GM19240 (cell line): Measurements from ENCODE around the gene RPL10A.
"Not testable (repeated sequence)": the region's sequence is repeated elsewhere in the genome, so short reads cannot be mapped to it uniquely, and the experiment has no call there.

ENCODE experiments used
- DNase-seq: peaks from one replicate; pipeline ENCODE4 v3.0.0; 2011; ENCODE audit warnings: low spot score; ENCODE audit not compliant: insufficient read length

RPL10A gene

DNA sequence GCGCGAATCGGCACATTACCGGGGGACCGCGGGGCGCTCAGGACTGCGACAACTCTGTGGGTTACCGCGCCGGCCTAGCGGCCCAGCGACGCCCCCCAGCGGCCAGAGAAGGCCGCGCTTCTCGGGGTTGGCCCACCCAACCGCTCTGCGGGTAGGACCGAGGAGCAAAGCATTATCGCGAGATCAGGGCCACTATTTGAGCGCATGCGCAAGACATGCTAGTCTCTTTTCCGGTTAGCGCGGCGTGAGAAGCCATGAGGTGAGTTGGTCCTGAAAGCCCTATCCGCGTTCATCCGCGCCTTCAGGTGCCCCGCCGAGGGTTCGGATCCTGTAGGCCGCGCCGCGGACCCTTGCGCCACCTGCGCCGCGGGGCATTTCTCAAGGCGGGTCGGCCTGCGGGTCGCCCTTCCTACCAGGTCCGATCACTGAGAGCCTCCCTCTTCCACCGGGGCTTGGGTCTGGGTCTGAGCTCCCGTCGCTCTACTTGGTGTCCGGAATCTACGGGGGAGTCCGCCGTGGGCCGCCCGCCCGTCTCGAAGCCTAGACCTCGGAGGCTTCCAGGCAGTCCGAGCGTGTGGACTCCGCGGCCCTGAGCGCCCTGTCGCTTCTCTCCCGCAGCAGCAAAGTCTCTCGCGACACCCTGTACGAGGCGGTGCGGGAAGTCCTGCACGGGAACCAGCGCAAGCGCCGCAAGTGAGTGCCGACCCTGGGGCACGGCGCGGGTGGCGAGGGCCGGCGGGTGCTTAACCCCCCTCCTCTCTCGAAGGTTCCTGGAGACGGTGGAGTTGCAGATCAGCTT, at the start of gene RPL10A:
TSS of gene RPL10A (plus strand) at position 221 of the 799 bp plus-strand sequence. CDS start at position 255, 34 bp downstream.
- peak; percentile 90 for DNase-seq

DNA sequence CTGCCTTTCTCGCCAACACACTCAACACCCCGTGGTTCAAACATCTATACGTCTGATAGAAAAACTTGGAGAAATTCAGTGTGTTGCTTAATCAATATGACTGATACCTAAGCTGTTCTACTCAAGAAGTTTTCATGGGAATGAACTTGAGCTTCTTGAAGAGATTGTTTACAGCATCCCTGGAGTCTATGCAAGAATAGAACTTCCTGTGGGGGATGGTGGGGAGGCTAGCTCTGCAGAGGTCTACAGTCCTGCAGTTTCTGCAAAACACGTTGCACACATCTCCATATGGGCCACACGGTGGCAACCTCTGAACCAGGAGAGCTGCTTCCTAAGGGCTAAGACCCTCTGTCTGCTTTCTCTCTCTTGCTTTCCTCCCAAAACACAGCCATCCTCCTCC, 48.8 kb upstream of the RPL10A start:
- no peak for DNase-seq

DNA sequence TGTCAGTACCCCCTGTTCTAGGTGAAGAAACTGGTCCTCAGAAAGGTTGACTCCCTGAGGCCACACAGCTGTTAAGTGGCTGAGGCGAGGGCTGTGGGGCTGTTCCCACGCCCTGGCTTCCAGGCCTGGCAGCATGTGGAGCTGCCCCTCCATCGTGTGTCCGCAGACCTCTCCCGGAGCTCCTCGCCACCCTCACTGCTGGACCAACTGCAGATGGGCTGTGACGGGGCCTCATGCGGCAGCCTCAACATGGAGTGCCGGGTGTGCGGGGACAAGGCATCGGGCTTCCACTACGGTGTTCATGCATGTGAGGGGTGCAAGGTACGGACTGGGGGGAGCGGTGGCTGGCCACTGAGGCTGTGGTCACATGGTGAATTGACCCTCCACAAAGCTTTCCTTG, 48.2 kb upstream of the RPL10A start:
- DNase-seq, result no peak

DNA sequence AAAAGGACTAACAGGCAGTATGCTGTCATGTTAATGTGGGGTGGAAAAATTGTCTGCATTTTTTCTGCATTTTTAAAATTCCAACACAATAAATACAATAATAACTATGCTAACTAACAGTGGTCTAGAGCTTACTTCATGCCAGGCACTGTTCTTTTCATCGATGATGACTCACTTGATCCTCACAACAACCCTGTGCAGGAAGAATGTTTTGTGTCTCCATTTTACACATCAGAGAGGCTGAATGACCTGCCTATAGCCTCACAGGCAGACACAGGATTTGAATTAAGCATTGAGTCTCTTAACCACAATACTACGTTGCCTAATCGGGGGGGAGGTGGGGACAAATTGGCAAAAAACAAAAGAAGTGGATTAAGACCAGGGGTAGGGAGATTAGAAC, 42.9 kb upstream of the RPL10A start:
- no peak for DNase-seq

DNA sequence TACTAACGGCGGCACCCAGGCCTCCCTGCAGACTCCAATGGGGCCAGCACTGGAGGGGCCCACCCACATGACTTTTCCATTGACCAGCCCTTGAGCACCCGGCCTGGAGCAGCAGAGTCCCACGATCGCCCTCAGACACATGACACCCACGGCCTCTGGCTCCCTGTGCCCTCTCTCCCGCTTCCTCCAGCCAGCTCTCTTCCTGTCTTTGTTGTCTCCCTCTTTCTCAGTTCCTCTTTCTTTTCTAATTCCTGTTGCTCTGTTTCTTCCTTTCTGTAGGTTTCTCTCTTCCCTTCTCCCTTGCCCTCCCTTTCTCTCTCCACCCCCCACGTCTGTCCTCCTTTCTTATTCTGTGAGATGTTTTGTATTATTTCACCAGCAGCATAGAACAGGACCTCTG, 42.1 kb upstream of the RPL10A start:
- DNase-seq, result no peak

DNA sequence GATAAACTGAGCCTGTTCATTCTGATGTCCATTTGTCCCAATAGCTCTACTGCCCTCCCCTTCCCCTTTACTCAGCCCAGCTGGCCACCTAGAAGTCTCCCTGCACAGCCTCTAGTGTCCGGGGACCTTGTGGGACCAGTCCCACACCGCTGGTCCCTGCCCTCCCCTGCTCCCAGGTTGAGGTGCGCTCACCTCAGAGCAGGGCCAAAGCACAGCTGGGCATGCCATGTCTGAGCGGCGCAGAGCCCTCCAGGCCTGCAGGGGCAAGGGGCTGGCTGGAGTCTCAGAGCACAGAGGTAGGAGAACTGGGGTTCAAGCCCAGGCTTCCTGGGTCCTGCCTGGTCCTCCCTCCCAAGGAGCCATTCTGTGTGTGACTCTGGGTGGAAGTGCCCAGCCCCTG, 40.8 kb upstream of the RPL10A start:
- no peak for DNase-seq

DNA sequence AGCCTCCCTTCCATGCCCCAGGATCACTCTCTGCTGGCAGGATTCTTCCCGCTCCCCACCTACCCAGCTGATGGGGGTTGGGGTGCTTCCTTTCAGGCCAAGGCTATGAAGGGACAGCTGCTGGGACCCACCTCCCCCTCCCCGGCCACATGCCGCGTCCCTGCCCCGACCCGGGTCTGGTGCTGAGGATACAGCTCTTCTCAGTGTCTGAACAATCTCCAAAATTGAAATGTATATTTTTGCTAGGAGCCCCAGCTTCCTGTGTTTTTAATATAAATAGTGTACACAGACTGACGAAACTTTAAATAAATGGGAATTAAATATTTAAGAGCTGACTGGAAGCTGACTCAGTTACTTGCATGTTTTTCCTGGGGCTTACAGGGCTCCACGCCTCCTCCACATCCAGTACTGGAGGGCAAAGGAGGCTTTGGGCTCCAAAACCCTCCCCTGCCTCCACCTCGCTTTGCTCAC, 40.3 kb upstream of the RPL10A start:
- DNase-seq, result no peak

DNA sequence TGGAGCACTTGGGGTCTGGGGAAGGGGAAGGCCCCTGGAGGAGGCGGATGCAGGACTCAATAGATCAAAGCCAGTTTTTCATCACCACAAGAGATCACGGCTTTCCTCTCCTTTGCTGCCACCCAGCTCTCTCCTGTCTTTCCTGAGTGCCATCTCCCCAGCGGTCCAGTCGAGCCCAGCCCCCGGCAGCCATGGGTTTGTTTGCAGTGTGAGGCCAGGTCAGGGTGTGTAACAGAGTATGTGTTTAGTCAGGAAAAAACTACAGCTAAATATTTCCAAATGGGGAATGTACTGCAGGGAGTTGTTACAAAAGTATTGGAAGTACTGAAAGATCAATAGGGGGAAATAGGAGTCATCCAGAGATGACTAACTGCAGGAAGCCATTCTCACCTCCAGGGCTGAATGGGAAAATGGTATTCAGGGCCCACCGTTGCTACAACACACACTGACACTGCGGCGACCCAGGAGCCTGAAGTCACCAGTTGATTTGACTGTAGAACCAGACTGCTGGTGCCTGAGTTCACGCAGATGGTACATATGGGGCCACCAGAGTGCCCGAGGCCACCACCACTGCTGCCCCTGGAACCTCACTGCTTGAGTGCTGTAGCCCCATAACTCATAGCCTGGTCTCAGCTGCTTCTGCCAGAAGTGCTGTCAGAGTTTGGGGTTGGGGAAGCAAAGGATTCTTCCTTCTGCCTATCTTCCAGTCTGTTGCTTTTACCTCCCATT, 39.6 kb upstream of the RPL10A start:
- no peak for DNase-seq

DNA sequence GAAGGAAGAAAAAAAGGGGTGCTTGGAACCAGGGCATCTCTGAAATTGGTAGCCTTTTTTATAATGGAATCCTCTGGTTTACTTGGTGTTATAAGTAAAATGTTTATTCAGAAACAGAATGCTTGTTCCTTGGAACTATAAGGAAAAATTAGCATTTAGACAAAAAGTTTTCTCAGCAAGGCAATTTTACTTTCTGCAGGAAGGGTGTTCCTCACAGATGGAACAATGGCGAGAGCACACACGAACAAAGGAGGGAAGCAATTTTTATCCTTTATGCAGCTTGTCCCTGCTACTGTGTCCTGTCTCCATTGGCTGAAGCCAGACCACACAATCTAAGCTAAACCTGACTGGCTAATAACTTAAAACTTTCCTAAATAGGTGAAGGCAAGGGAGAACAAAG, 38.7 kb upstream of the RPL10A start:
- DNase-seq, result no peak

DNA sequence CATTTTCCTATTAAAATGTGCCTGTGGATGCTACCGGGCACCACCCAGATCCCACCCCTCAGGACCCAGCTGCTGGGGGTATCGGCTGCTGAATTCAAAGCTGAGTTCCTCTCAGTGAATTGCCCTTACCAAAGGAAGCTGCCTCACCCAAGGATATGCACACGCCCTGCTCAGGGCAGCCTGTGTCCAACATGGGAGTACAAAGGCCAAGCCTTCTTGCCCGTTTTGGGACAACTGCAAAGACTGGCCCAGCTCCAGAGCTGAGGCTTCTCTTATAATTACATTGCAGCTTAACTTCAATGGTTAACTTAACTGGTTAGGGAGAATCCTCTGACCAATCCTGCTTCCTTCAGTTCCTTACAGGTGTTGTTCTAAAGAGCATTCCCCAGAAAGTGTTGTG, 35.9 kb upstream of the RPL10A start:
- no peak for DNase-seq

DNA sequence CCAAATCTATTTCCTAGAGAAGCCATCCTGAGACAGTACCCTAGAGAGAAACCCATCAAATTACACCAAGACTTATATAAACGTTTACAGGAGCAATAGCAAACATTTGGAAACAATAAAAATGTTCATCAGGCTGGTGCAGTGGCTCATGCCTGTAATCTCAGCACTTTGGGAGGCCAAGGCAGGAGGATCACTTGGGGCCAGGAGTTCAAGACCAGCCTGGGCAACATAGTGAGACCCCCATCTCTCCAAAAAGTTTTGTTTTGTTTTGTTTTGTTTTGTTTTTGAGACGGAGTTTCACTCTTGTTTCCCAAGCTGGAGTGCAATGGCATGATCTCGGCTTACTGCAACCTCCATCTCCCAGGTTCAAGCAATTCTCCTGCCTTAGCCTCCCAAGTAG, 35.5 kb upstream of the RPL10A start:
- not testable (repeated sequence) for DNase-seq

DNA sequence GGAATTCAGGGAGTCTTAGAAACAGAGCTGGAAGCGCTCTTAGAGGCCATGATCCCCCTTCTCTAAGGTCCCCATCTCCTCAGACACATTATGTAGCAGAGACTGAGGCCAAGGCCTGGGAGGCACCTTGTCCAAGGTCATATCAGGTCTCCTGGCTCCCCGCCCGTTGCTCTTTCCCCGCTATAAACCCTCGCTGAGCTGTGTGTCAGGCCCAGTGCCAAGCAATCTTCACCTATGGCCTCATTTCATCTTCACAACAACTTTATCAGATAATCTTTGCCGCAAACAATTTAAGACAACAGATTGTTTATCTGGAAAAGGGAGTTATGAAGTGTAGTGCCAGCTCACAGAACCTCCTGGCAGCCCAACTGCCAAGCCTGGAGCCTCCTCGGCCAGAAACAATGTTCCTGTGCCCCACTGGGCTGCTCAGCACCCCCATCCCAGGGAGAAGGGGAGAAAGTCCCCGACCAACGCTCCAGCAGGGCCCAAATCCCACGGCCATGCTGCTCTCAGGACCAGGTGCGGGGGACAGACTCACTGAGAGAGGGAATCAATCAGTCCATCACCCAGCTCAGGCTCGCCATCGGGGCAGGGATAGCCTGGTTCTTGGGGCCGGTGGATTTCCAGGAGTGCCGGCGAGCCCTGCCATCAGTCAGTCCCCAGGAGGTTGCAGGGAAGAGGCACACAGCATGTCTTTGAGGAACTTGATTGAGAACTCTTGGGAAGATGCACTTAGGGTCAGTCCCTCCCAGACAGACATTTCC, 32.9 kb upstream of the RPL10A start:
- no peak for DNase-seq

DNA sequence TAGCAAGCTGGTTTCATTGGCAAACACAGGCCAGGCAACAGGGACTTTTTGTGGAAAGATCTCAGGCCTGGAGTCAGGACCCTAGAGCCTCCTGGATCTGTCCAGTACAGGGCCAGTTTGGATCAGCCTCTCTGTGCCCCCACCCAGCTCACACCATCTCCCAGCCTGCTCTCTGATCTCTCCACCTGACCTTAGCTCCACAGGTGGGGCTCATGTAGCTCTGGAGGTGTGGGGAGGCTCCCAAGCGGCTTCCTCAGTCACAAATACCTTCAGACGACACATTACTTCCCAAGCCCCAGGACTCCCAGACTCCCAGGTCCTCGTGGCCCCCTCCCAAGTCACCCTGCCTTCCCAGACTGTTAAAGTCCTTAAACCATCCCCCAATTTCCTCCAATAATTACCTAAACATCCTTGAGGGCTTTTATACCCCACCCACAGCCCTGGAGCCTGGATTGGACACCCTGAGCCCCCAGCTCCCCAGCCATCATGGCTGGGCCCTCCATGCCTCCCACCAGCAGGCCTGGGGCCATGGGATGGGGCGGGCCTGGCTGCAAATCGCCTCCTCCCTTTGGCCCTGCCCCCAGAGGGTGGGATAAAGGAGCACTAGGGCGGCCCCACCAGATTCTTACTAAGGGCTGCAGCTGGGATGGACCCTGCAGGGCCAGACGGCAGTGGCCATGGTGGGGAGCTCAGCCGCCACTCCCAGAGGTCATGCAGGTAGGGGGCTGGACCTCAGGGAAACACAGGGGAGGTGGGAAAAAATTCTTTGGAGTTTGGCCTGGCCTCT, 31.9 kb upstream of the RPL10A start:
- DNase-seq, result no peak

DNA sequence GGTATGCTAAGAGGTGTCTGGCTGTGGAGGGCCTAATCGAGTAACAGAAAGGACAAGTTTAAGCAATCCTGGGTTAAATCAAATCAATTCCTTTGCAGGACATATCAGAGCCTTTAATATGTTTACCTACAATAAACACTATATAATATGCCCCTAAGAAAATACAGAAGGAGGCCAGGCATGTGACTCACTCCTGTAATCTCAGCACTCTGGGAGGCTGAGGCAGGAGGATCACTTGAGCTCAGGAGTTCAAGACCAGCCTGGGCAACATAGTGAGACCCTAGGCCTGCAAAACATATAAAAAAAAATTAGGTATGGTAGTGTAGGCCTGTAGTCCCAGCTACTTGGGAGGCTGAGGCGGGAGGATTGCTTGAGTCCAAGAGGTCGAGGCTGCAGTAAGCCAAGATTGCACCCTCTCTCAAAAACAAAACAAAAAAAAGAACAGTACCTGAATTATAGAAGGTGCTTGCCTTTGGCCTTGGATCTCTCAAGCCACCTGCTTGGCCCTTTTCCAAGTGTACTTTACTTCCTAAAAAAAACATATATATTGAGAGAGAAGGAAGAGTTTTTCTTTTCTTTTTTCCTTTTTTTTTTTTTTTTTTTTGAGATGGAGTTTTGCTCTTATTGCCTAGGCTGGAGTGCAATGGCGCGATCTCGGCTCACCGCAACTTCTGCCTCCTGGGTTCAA, 29.7 kb upstream of the RPL10A start:
- not testable (repeated sequence) for DNase-seq

DNA sequence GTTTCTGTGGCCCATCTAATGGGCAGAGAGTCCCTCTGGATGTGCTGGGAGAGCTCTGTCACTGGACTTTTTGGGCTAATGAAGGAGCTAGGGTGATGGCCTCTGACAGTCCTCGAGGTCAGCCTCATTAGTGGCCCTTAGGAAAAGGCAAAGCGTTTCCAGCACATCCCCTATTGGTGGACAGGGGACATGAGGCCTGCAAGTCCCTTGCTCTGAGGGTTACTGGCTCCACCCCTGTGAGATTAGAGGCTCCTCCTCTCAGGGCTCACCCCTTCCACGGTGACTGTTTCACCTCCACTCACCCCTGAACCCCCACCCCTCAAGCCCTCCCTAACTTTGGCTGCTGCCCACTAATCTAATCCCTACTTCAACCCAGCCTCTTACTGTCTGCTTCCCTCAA, 28.9 kb upstream of the RPL10A start:
- no peak for DNase-seq

DNA sequence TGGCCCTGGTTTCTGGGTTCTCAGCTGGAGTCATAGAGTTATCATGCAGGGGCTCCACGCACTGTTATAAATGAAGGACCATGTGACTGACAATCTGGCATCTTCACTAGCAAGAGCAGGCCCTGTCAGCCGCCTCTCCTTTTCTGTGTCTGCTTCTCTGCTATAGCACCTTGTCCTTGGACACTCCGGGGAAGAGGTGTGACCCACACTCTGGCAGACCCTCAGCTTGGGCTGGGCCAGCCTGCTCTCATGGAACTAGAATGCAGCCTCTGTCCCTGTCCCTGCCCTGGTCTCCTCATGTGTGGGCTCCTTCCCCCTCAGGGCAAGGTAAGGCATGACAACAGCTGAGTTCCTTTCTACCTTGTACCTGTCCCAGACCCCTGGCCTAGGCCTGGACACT, 27.0 kb upstream of the RPL10A start:
- DNase-seq, result no peak

DNA sequence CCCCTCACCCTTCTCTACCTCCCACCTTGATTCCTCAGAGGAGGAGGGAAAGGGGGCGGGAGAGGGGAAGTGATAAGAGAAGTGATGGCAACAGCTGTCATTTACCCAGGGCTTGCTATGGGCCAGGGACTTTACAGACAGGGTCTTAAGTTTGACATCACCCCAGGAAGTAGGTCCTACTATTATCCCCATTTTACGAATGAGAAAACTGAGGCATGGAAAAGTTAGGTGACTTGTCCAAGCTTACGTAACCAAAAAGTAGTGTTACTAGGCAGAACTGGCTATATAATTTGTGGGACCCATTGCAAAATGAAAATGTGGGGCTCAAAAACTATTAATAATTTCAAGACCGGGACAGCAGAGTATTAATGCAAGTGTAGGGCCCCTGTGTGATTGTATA, 26.6 kb upstream of the RPL10A start:
- no peak for DNase-seq

DNA sequence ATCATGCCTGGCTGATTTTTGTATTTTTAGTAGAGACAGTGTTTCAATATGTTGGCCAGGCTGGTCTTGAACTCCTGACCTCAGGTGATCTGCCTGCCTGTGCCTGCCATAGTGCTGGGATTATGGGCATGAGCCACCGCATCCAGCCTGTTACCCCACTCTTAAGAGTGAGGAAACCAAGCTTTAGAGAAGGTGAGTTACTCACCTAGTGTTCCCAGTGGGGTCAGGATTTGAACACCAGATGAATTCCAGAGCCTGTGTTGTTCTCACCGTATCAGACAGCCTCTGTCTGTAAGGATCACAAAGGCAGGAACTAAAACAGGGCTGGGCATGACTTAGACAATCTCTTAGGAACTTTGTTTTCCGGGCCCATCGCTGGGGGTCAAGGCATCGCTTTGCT, 25.5 kb upstream of the RPL10A start:
- DNase-seq, result no peak

DNA sequence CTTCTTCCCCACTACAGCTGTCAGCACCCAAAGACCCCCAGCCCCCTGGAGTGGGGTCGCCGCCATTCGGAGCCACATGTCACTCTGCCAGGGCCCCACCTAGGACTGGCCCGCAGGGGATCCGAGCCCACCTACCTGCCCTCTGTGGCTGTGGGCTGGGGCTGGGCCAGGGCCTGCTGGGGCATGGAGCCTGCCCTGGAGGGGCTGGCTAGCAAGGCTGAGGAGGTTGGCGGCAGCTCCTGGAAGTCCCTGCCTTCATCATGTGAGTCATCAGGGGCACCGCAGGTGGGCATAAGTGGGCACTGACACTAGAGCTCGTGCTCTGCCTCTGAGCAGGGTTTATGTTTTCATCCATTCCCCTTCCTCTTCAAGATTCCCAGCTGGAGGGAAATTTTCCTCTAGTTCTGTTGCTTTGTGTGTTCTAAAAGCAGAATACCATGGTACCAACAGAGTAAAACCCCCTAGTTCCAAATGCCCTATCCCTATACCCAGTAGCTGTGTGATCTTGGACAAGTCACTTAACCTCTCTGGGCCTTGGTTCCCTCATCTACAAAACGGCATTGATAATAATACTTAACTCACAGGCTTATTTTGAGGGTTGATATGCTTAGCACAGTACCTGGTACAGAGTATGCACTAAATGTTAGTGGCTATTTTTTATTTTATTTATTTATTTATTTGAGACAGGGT, 24.7 kb upstream of the RPL10A start:
- DNase-seq, result no peak

DNA sequence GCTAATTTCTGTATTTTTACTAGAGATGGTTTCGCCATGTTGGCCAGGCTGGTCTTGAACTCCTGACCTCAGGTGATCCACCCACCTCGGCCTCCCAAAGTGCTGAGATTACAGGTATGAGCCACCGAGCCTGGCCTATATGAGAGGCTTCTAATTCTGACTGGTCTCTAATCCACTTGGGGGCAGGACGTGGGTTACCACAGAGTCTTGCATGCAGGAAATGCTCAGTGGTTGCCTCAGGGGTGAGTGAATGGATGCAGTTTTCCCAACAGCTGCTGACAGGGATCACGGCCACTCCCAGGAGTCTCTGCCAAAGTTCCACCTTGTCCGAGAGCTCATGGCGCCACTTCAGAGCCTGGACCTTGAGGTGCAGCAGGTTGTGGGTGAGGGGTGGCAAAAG, 22.5 kb upstream of the RPL10A start:
- no peak for DNase-seq
